ENCODE measurements around the gene CHCHD5. TPM values are rescaled to one million over a fixed set of nuclear protein-coding genes. Genes with fewer than 3 reads are reported as not detected.

Gene CHCHD5
- total RNA-seq, 1 donor from 2014 or later: 22.7 TPM

DNA sequence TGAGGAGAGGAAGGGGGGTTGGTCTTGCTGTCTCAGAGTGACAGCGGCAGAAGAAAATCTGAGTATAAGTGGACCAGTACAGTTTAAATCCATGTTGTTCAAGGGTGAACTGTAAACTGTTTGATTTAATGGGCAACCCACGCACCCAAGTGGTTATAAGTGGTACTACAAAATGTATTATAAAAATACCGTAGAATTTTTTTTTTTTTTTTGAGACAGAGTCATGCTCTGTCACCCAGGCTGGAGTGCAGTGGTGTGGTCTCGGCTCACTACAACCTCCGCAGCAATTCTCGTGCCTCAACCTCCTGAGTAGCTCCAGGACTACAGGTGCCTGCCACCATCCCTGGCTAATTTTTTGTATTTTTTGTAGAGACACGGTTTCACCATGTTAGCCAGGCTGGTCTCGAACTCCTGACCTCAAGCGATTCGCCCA is 2.1 kb upstream of the CHCHD5 start:
- no peak for DNase-seq (ENCODE audit: low spot score)
- H3K36me3 Mint-ChIP-seq (ENCODE audit: low read depth): peaks cover 3% of the 10 kb centered on the region

DNA sequence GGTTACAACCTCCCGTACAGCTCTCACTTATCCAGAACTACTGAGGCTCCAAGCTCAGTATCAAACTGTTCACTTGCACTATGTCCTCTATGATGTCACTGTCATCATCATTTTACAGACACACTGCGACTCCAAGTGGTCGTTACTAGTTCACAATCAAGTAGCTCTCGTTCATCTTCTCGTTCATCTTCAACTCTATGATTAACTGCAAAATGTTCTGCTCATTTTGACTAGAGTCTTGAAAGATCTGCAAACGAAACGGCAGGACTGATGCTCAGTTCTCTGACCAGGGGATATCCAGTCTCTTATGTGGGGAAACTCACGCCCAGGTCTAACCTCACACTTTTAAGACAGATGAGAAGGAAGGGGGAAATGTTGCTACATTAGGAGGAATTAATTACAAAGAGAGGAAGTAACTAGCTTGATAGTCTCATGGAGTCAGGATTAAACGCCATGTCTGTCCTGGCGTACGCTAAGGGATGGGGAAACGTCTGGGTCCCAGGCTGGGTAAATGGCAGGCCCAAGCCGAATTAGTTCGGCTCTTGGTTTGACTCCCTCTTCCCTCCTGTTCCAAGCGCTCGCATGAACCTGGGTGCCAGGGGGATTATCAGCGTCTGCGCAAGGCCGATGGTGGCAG is 794 bp upstream of the CHCHD5 start:
- TF ChIP-seq, protein P1, sequence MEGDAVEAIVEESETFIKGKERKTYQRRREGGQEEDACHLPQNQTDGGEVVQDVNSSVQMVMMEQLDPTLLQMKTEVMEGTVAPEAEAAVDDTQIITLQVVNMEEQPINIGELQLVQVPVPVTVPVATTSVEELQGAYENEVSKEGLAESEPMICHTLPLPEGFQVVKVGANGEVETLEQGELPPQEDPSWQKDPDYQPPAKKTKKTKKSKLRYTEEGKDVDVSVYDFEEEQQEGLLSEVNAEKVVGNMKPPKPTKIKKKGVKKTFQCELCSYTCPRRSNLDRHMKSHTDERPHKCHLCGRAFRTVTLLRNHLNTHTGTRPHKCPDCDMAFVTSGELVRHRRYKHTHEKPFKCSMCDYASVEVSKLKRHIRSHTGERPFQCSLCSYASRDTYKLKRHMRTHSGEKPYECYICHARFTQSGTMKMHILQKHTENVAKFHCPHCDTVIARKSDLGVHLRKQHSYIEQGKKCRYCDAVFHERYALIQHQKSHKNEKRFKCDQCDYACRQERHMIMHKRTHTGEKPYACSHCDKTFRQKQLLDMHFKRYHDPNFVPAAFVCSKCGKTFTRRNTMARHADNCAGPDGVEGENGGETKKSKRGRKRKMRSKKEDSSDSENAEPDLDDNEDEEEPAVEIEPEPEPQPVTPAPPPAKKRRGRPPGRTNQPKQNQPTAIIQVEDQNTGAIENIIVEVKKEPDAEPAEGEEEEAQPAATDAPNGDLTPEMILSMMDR (IDR thresholded peaks at IDR 0.05): no peak
- peak overlapping the region; percentile 85 for H3K4me3 Mint-ChIP-seq (ENCODE audit: unreplicated experiment)
- H3K27me3 Mint-ChIP-seq (ENCODE audit: low read depth): no peaks in the 10 kb centered on the region
- no peaks in the 10 kb centered on the region for H3K9me3 Mint-ChIP-seq (ENCODE audit: low read depth)
- peak overlapping the region; percentile 99 for H3K27ac Mint-ChIP-seq (ENCODE audit: unreplicated experiment)
- no peak for DNase-seq (ENCODE audit: low spot score)
- peaks cover 42% of the 10 kb centered on the region for H3K4me1 Mint-ChIP-seq (ENCODE audit: low read depth)
- peaks cover 6% of the 10 kb centered on the region for H3K36me3 Mint-ChIP-seq (ENCODE audit: low read depth)

More for the DNA sequence above, 2.1 kb upstream of the CHCHD5 start:
- H3K4me1 Mint-ChIP-seq (ENCODE audit: low read depth): peaks cover 47% of the 10 kb centered on the region
- TF ChIP-seq, protein P1 (IDR thresholded peaks at IDR 0.05): peak; percentile 81
- H3K4me3 Mint-ChIP-seq (ENCODE audit: unreplicated experiment): no peak overlapping the region
- no peaks in the 10 kb centered on the region for H3K27me3 Mint-ChIP-seq (ENCODE audit: low read depth)
- H3K9me3 Mint-ChIP-seq (ENCODE audit: low read depth): no peaks in the 10 kb centered on the region
- peak overlapping the region; percentile 30 for H3K27ac Mint-ChIP-seq (ENCODE audit: unreplicated experiment)

DNA sequence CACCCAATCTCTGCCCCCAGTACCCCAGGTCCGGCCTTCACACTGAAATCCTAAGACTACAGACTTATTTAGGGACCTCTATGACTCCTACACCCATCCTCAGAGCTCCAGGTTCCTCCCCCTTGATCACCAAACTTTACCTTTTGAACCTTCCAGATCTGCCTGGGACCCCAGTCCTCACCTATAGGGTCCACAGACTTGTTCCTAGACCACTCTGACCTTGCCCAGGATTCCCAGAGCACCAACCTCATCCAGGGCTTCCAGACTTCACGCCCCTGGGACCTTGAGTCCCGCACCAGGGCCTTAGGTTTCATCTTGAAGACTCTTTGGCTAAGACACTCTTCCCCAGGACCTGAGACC is 462 bp downstream of the CHCHD5 start:
- H3K36me3 Mint-ChIP-seq (ENCODE audit: low read depth): peaks cover 8% of the 10 kb centered on the region
- DNase-seq (ENCODE audit: low spot score): no peak
- peak overlapping the region; percentile 85 for H3K4me3 Mint-ChIP-seq (ENCODE audit: unreplicated experiment)
- TF ChIP-seq, protein P1 (IDR thresholded peaks at IDR 0.05): no peak
- H3K9me3 Mint-ChIP-seq (ENCODE audit: low read depth): no peaks in the 10 kb centered on the region
- no peaks in the 10 kb centered on the region for H3K27me3 Mint-ChIP-seq (ENCODE audit: low read depth)
- peaks cover 30% of the 10 kb centered on the region for H3K4me1 Mint-ChIP-seq (ENCODE audit: low read depth)
- peak overlapping the region; percentile 99 for H3K27ac Mint-ChIP-seq (ENCODE audit: unreplicated experiment)

DNA sequence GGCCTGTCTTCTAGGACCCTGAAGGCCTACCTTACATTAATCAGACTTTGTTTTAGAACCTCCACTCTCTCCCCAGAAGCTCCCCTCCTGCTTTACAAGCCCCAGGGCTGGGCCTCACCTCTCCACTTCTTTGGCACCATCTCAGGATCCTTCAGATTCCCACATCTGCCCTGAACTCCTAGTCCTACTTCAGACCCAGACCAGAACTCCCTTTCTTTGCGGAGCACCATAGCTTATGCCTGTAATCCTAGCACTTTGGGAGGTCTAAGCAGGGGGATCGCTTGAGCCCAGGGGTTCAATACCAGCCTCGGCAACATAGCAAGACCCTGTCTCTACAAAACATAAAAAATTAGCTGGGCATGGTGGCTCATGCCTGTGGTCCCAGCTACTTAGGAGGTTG is 991 bp downstream of the CHCHD5 start:
- peak overlapping the region; percentile 99 for H3K27ac Mint-ChIP-seq (ENCODE audit: unreplicated experiment)
- peaks cover 30% of the 10 kb centered on the region for H3K4me1 Mint-ChIP-seq (ENCODE audit: low read depth)
- no peaks in the 10 kb centered on the region for H3K9me3 Mint-ChIP-seq (ENCODE audit: low read depth)
- H3K4me3 Mint-ChIP-seq (ENCODE audit: unreplicated experiment): peak overlapping the region; percentile 85
- H3K36me3 Mint-ChIP-seq (ENCODE audit: low read depth): peaks cover 8% of the 10 kb centered on the region
- H3K27me3 Mint-ChIP-seq (ENCODE audit: low read depth): no peaks in the 10 kb centered on the region
- TF ChIP-seq, protein P1 (IDR thresholded peaks at IDR 0.05): no peak
- DNase-seq (ENCODE audit: low spot score): no peak

DNA sequence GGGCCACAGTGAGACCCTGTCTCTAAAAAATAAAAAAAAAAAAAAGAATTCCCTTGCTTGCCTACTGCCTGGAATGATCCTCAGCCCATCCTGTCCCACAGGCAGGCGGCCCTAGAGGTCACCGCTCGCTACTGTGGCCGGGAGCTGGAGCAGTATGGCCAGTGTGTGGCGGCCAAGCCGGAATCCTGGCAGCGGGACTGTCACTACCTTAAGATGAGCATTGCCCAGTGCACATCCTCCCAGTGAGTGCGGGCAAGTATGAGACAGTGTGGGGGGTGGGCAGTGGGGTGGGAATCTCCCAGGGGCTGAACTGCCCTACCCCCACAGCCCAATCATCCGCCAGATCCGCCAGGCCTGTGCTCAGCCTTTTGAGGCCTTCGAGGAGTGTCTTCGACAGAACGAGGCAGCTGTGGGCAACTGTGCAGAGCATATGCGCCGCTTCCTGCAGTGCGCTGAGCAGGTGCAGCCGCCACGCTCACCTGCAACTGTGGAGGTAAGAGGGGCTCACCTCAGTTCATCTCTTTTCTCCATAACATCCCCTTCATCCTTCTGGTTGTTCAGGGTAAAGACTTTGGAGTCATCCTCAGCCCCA is 1.6 kb downstream of the CHCHD5 start:
- Mint-ChIP-seq H3K36me3 (ENCODE audit: low read depth) (peaks cover 8% of the 10 kb centered on the region), H3K4me3 (ENCODE audit: unreplicated experiment) (no peak overlapping the region), H3K9me3 (ENCODE audit: low read depth) (no peaks in the 10 kb centered on the region), H3K27me3 (ENCODE audit: low read depth) (no peaks in the 10 kb centered on the region), H3K4me1 (ENCODE audit: low read depth) (peaks cover 30% of the 10 kb centered on the region), H3K27ac (ENCODE audit: unreplicated experiment) (no peak overlapping the region)
- no peak for DNase-seq (ENCODE audit: low spot score)
- TF ChIP-seq, protein P1 (IDR thresholded peaks at IDR 0.05): no peak

Data from chondrocyte (in vitro differentiated cells).